K562 (cell line): ENCODE measurements around the gene POLR3K. TPM values are rescaled to one million over a fixed set of nuclear protein-coding genes. Genes with fewer than 3 reads are reported as not detected.

ENCODE experiments used
- ATF3 ChIP-seq, 2 experiments: fragments of 450-650 bp in 1 of 2; sonication (generic) in 1 of 2; formaldehyde crosslinking in 1 of 2; IDR thresholded peaks in 1 of 2; conservative IDR thresholded peaks in 1 of 2; 2 replicates each; pipeline versions ENCODE4 v1.6.1 to v1.8.1; 2016 to 2023; ENCODE audit warnings: mild to moderate bottlenecking in 2 of 2, moderate library complexity in 2 of 2, inconsistent platforms in 1 of 2, missing genetic modification reagents in 1 of 2
- CHD7 ChIP-seq: fragments of 200-600 bp; sonication (generic); IDR thresholded peaks from one replicate; pipeline ENCODE4 v1.6.1; 2012; ENCODE audit warnings: mild to moderate bottlenecking, low read depth, low read length, inconsistent platforms
- GTF2E2 ChIP-seq: fragments of 200-800 bp; sonication (Bioruptor generic); IDR thresholded peaks from 2 replicates; pipeline ENCODE4 v1.6.1; 2016; ENCODE audit warnings: missing genetic modification characterization, missing compliant biosample characterization
- MTA3 ChIP-seq: fragments of 450-650 bp; formaldehyde crosslinking; IDR thresholded peaks from 2 replicates; pipeline ENCODE4 v1.6.1; 2017; ENCODE audit warnings: mild to moderate bottlenecking, borderline replicate concordance
- NFYB ChIP-seq: IDR thresholded peaks from 2 replicates; pipeline ENCODE4 v1.6.1; 2011; ENCODE audit warnings: mild to moderate bottlenecking, moderate library complexity; ENCODE audit not compliant: insufficient read length; ENCODE audit errors: extremely low read depth
- POLR2A ChIP-seq: fragments of 450-650 bp; conservative IDR thresholded peaks from 2 replicates; pipeline ENCODE4 v1.6.1; 2016
- RBFOX2 ChIP-seq: fragments of 200-400 bp; formaldehyde crosslinking; IDR thresholded peaks from 2 replicates; pipeline ENCODE4 v1.6.1; 2017; ENCODE audit warnings: low read depth, mild to moderate bottlenecking, low read length, moderate library complexity
- RFX1 ChIP-seq: fragments of 450-650 bp; IDR thresholded peaks from 2 replicates; pipeline ENCODE4 v1.6.1; 2016; ENCODE audit warnings: mild to moderate bottlenecking, moderate library complexity
- SUPT5H ChIP-seq: fragments of 450-650 bp; IDR thresholded peaks from 2 replicates; pipeline ENCODE4 v1.6.1; 2016
- TAF7 ChIP-seq: fragments of 450-650 bp; IDR thresholded peaks from 2 replicates; pipeline ENCODE4 v1.6.1; 2016; ENCODE audit warnings: missing genetic modification characterization, missing compliant biosample characterization
- TFAP4 ChIP-seq: sonication (generic); formaldehyde crosslinking; IDR thresholded peaks from 2 replicates; pipeline ENCODE4 v1.8.0; 2022; ENCODE audit warnings: missing genetic modification reagents, mild to moderate bottlenecking, moderate library complexity, borderline replicate concordance
- ZNF175 ChIP-seq: fragments of 200-800 bp; sonication (Bioruptor generic); IDR thresholded peaks from 2 replicates; pipeline ENCODE4 v1.6.1; 2016; ENCODE audit warnings: low read depth, mild to moderate bottlenecking, missing genetic modification characterization, missing compliant biosample characterization
- ZNF644 ChIP-seq: fragments of 200-800 bp; sonication (Bioruptor generic); IDR thresholded peaks from 2 replicates; pipeline ENCODE4 v1.6.1; 2016; ENCODE audit warnings: low read depth, missing genetic modification characterization, missing compliant biosample characterization
- ZNF764 ChIP-seq: fragments of 250-450 bp; sonication (Bioruptor Pico); IDR thresholded peaks from 2 replicates; pipeline ENCODE4 v1.4.0; 2020; ENCODE audit warnings: low read depth, mild to moderate bottlenecking, moderate library complexity
- ZNF785 ChIP-seq: fragments of 250-450 bp; sonication (Bioruptor Pico); IDR thresholded peaks from 2 replicates; pipeline ENCODE4 v1.4.0; 2020; ENCODE audit warnings: mild to moderate bottlenecking
- polyA plus RNA-seq, 8 experiments: library from polyadenylated mRNA; depleted of rRNA in 4 of 8; stranded (reverse) in 5 of 8; unstranded in 3 of 8; fragments of >200 nt; fragmentation: Nextera tagmentation in 2 of 8; fragmentation: Illumina TruSeq in 1 of 8; extraction: Ambion mirVana in 2 of 8; extraction: Trizol in 1 of 8; gene quantifications; 2 replicates each; pipeline versions ENCODE4 v1.2.1 to v1.2.3, GENCODE V29; 2011 to 2014; ENCODE audit warnings: inconsistent platforms in 1 of 8, missing spikeins in 1 of 8
- total RNA-seq, 7 experiments: library from RNA; depleted of rRNA in 6 of 7; stranded (reverse); fragments of >200 nt in 6 of 7; fragmentation: Illumina TruSeq in 2 of 7; extraction: Trizol in 2 of 7; gene quantifications; 2 replicates each; pipeline versions ENCODE4 v1.2.1 to v1.2.3, GENCODE V29; 2011 to 2021; ENCODE audit warnings: low replicate concordance in 1 of 7

Gene POLR3K
- total and polyA plus RNA-seq, 9 of the 15 experiments (the other 6 are each of a cell fraction or from before 2014, with no cell fraction given), result 42.1 to 315 (median 86.7) TPM

GRCh38 chr16:41439-42068 lies 11.9 kb downstream of the POLR3K start (continued):
- TF ChIP-seq CHD7 (no peak), RBFOX2 (0 out of 2 replicates have a peak, but pooled peaks have one; percentile 24), RFX1 (no peak), TFAP4 (CRISPR knock-in tag) (peak; percentile 20; the same call in 1 of the 2 replicates), TAF7 (no peak), SUPT5H (peak; percentile 33; the same call in 1 of the 2 replicates), POLR2A (0 out of 2 replicates have a peak, but pooled peaks have one; percentile 27), GTF2E2 (tag) (no peak), ZNF764 (CRISPR knock-in tag) (no peak), MTA3 (no peak), ZNF644 (tag) (no peak), NFYB (no peak), ZNF175 (CRISPR knock-in tag) (no peak), ATF3 (IDR thresholded peaks at IDR 0.05) (no peak), ATF3 (CRISPR knock-in tag; conservative IDR thresholded peaks at IDR 0.05) (no peak), ZNF785 (no peak)
